CD4-positive, alpha-beta T cell treated with Interferon gamma for 1 hour (primary cell): ENCODE measurements around the gene MARVELD3.

ENCODE experiments used
- DNase-seq: peaks from one replicate; pipeline ENCODE4 v3.0.0-alpha.2; 2020

Gene MARVELD3

GRCh38 chr16:71623597-71623996, 2.4 kb upstream of the MARVELD3 start:
- no peak for DNase-seq

DNA sequence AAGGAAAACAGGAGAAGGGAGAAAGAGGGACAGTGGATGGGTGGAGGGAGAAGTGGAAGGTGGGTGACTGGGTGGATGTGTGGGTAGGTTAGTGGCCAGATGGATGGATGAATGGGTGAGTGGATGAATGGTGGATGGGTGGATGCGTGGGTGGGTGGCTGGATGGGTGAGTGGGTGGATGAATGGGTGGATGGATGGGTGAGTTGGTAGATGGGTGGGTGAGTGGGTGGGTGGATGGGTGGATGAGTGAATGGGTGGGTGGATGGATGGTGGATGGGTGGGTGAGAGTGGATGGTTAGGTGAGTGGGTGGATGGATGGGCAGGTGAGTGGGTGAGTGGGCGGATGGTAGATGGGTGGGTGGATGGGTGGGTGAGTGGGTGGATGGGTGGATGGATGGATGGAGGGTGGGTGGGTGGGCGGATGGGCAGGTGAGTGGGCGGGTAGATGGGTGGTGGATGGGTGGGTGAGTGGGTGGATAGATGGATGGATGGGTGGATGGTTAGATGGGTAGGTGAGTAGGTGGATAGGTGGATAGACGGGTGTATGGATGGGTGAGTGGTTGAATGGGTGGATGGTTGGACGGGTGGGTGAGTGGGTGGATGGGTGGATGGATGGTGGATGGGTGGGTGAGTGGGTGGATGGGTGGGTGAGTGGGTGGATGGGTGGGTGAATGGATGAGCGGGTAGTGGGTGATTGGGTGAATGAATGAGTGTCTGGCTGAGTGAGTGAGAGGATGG, 702 bp upstream of the MARVELD3 start:
- DNase-seq: no peak

DNA sequence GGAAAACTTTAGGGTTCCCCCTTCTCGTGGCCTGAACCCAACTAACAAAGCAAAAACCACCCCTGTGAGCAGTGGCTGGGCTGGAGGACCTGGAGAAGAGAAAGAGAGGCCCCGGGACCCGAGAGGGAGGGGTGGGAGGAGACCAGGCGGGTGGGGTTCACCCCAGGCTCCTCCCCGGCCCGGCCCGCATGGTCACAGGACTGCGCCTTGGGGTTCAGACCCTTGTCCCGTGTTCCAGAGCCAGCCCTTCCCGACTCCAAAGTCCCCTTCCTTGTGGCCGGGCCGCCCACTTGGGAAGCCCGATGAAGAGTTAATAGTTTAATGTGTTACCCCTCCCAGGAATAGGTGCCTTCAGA, 852 bp downstream of the MARVELD3 start:
- DNase-seq: no peak

GRCh38 chr16:71627731-71628181, 1.8 kb downstream of the MARVELD3 start:
- no peak for DNase-seq

GRCh38 chr16:71628810-71629209, 2.8 kb downstream of the MARVELD3 start:
- no peak for DNase-seq

- DNase-seq: no peak
Observed at GRCh38 chr16:71629278-71630016, 3.5 kb downstream of the MARVELD3 start.

DNA sequence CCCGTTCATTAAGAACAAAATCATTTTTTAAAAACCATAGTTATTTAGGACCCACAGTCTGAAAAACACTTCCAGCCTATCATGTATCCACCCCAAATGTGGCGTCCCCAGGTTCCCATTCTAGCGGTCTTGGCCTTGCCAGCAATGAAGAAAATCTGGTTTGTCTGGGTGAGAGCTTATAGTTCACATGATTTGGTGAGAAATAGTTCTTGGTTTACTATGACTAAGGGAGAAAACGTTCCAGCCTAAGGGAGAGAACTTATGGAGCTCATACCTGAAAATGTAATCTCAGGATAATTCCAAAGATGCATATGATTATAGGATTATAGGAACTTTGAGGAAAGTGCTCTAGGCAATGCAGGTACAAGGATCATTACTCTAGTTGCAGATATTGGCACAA, 4.8 kb downstream of the MARVELD3 start:
- no peak for DNase-seq

- no peak for DNase-seq
Observed at GRCh38 chr16:71631776-71632175, 5.8 kb downstream of the MARVELD3 start.

- DNase-seq: no peak
Observed at GRCh38 chr16:71635632-71636031, 9.6 kb downstream of the MARVELD3 start.

DNA sequence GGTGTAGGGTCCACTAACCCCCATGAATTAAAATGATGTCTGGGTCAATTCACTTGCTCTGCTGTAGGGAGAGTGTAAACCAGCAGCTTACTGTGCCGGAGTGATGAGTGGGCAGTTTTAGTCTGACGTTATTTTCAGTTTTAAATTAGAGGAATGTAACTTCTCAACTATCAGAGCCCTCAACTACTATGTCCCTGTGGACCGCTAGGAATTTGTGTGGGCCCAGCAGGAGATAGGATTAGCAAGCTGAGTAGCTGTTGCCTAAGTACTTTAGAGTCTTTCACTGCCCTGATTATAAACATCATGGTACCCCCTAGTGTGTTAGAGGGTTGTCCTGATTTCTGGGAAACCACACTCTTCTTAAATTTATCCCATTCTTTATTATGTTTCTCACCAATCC, 11.4 kb downstream of the MARVELD3 start:
- no peak for DNase-seq

DNA sequence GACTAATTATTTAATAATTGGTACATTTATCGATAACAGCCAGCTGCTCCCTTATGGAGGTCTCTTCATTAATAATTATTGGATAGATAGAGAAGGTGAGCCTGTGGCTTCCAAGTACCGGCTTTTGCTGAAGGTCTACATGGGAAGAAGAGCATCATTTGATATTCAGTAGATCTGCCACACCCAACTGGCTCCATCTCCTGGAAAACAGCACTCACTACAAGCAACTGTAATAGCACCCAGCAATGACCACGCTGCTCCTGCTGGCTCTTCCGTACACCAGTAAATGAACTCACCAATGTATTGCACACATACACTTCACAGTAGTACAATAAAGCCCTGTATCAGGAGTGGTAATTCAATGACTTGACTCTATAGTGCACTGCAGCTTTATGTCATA, 19.5 kb downstream of the MARVELD3 start:
- no peak for DNase-seq

DNA sequence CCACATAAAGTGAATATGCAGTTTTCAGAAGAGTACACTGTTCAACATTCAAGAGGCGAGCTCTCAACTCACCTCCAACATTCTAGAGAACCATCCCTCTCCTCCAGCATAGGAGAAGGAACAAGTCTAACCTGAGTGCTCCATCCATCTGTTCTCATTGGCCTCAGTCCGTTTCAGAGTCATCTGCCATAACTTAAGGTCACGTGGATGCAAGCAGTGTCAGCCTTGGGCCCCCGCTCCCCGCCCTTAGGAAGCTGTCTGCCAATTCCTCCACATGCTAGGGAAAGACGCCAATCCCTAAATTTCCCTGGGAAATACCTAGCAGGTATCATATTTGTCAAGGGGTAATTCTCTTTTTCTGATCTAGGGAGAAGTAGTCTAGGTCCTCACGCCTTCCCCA, 21.4 kb downstream of the MARVELD3 start:
- DNase-seq: no peak

DNA sequence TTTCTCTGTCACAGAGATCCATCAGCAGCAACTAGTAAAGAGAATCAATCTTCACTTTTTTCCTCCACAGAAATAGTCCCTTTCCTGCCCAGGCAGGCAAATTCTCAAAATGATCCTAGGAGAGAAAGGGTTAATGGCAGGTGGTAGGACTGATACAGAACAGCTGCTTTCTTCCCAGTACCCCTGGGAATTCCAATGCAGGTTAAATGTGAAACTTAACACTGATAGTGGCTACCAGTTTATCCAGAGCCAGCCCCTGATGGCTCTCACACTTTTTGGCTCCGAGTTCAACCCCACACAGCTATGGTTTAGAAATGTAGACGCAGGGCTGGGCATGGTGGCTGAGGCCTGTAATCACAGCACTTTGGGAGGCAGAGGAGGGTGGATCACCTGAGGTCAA, 22.2 kb downstream of the MARVELD3 start:
- DNase-seq: no peak

DNA sequence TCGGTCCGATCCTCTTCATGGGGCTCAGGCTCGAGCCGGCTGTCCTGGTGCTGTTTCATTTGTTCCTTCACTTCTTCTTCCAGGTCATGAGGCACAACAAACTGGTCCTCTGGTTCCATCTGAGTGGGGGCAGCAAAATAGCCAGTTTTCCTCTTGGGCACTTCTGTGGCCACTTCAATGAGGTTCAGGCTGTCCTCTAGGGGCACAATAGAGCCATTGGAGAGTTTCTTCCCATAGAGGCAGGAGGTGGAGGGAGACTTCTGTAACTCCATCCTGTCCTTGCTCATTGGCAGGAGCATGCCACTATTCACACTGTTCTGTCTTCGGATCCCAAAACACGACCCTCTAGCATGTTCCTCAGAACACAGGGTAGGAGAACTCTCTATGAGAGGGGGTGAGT, 22.9 kb downstream of the MARVELD3 start:
- no peak for DNase-seq

DNA sequence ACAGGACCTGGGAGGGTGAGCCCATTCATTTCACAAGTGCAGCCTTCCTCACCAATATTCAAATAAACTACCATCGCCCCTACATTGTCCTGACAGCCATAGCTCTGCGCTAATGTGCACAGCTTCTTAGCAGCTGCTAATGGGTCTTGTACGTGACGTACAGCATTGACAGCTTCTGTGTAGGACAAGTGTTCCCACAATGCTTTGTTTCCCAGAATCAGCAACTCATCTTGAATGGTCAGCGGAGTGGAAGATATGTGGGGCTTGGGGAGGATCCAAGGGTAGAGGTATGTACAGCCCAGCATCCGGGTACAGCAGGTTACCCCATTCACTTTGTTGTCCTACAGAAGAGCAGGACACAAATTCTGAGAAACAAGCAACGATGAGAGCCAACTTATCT, 23.7 kb downstream of the MARVELD3 start:
- no peak for DNase-seq

- DNase-seq: no peak
Observed at GRCh38 chr16:71658771-71659170, 32.8 kb downstream of the MARVELD3 start.

- no peak for DNase-seq
Observed at GRCh38 chr16:71659471-71659870, 33.5 kb downstream of the MARVELD3 start.

GRCh38 chr16:71666264-71666663, 40.3 kb downstream of the MARVELD3 start:
- no peak for DNase-seq

DNA sequence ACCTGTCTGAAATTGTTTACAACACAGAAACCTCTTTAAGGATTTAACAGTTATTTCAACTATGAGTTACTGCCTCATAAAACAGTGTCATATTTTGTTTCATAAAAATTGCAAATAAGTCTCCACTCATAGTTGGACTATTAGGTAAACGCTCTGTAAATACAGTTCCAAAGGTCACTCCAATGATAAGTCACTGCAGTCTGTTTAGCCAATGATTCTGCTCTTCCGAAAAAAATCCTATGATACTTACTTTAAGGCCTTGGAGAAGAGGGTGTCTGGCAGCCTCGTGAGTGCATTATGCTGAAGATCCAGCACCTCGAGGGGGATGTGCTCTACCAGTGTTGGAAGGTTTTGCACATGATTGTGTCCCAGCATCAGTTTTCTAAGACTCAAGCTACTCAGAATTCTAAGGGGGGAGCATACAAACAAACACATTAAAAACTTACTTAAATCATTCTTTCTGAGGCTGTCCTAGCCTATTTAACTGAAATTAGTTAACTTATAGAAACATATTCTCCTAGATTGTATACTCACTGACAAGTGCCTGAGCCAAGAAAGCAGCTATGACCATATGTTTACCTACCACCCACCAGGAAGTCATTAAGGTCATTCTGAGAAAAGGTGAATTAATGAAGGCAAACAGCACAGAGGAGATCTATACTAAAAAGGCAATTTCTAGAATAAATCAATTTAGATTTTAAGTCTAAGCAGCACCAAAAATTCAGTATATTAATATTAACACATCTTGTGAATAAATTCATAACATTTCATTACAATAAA, 41.1 kb downstream of the MARVELD3 start:
- DNase-seq: no peak

DNA sequence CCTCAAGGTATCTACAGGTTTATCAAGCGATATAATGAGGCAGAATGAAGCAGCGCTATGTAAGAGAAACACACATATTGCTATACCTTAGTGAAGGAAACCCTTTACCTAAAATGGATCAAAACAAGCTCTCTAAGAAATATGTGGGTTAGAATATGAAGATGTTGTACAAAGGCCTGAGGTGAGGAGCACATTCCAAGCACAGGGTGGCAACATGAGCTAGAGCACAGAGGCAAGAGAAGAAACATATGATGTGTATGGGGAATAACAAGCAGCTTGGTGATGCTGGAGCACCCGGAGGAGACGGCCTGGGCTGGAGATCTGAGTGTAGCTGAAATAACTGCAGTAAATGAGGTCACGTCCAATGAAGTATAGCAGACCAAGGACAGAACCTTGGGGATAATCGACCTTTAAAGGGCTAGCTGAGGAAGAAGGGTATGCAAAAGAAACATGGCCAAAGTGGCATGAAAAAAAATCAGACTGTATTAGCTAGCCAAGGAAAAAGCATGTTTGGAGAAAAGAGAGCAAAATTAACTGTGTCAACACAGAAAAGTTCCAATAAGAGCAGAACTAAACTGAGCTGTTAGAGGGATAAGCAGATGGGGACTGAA, 44.0 kb downstream of the MARVELD3 start:
- no peak for DNase-seq

GRCh38 chr16:71670537-71670936, 44.6 kb downstream of the MARVELD3 start:
- DNase-seq: no peak

DNA sequence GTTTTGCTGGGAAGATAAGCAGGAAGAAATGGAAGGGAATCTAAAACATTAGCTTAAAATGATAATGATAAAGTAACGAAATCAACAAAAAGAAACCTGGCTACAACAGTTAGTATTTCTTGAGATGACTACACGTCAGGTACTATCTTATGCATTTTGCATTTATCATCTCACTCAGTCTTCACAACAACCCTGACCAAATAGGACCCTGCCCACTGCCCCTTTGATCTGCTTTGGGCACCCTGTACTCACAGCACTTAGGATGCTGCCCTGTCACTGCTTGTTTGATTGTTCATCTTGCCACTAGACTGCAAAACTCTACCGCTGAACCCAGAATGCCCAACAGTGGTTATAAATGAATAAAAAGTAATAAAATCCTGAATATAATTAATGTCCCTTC, 45.2 kb downstream of the MARVELD3 start:
- no peak for DNase-seq

GRCh38 chr16:71672125-71672524, 46.1 kb downstream of the MARVELD3 start:
- DNase-seq: no peak
